SK-N-SH treated with all-trans-retinoic acid at 6 μM for 48 hours (cell line): ENCODE measurements around the gene CRACR2B.

Experiments used
- BACH2 ChIP-seq: fragments of 250-450 bp; sonication (Bioruptor Pico); IDR thresholded peaks from 2 replicates; pipeline ENCODE4 v1.9.0; 2021; ENCODE audit warnings: mild to moderate bottlenecking, borderline replicate concordance
- CSDC2 ChIP-seq: fragments of 250-450 bp; sonication (Bioruptor Pico); IDR thresholded peaks from 2 replicates; pipeline ENCODE4 v1.5.0; 2020; ENCODE audit warnings: mild to moderate bottlenecking, moderate library complexity
- ESRRG ChIP-seq: fragments of 250-450 bp; sonication (Bioruptor Pico); IDR thresholded peaks from 2 replicates; pipeline ENCODE4 v1.6.1; 2021; ENCODE audit warnings: mild to moderate bottlenecking
- GLIS3 ChIP-seq: fragments of 250-450 bp; sonication (Bioruptor Pico); IDR thresholded peaks from 2 replicates; pipeline ENCODE4 v1.5.0; 2020; ENCODE audit warnings: mild to moderate bottlenecking, moderate library complexity
- PATZ1 ChIP-seq: fragments of 250-450 bp; sonication (Bioruptor Pico); IDR thresholded peaks from 2 replicates; pipeline ENCODE4 v1.8.0; 2020; ENCODE audit warnings: mild to moderate bottlenecking, moderate library complexity, borderline replicate concordance
- TCF4 ChIP-seq: fragments of 250-450 bp; sonication (Bioruptor Pico); IDR thresholded peaks from 2 replicates; pipeline ENCODE4 v1.8.0; 2021; ENCODE audit warnings: mild to moderate bottlenecking, moderate library complexity, borderline replicate concordance
- TOX ChIP-seq: fragments of 250-450 bp; sonication (Bioruptor Pico); IDR thresholded peaks from 2 replicates; pipeline ENCODE4 v1.8.0; 2021; ENCODE audit warnings: mild to moderate bottlenecking, moderate library complexity, borderline replicate concordance
- TSHZ2 ChIP-seq: fragments of 250-450 bp; sonication (Bioruptor Pico); IDR thresholded peaks from 2 replicates; pipeline ENCODE4 v1.5.0; 2020; ENCODE audit warnings: mild to moderate bottlenecking, moderate library complexity
- ZFP3 ChIP-seq: fragments of 250-450 bp; sonication (Bioruptor Pico); IDR thresholded peaks from 2 replicates; pipeline ENCODE4 v1.5.0; 2020; ENCODE audit warnings: mild to moderate bottlenecking, moderate library complexity
- ZNF70 ChIP-seq: fragments of 450-650 bp; formaldehyde crosslinking; IDR thresholded peaks from 2 replicates; pipeline ENCODE4 v1.5.0; 2020; ENCODE audit warnings: mild to moderate bottlenecking, moderate library complexity
- TF ChIP-seq, protein P1 (sequence below): fragments of 250-450 bp; sonication (Bioruptor Pico); IDR thresholded peaks from 2 replicates; pipeline ENCODE4 v1.8.0; 2021; ENCODE audit warnings: low read depth, mild to moderate bottlenecking, moderate library complexity, borderline replicate concordance

- TF ChIP-seq PATZ1 (CRISPR knock-in tag) = no peak
- no peak for TF ChIP-seq BACH2 (CRISPR knock-in tag)
- no peak for TF ChIP-seq CSDC2
- no peak for TF ChIP-seq TCF4
- no peak for TF ChIP-seq ZFP3 (CRISPR knock-in tag)
- TF ChIP-seq GLIS3 (CRISPR knock-in tag) = no peak
- TF ChIP-seq TOX (CRISPR knock-in tag) = no peak
- TF ChIP-seq, protein P1, sequence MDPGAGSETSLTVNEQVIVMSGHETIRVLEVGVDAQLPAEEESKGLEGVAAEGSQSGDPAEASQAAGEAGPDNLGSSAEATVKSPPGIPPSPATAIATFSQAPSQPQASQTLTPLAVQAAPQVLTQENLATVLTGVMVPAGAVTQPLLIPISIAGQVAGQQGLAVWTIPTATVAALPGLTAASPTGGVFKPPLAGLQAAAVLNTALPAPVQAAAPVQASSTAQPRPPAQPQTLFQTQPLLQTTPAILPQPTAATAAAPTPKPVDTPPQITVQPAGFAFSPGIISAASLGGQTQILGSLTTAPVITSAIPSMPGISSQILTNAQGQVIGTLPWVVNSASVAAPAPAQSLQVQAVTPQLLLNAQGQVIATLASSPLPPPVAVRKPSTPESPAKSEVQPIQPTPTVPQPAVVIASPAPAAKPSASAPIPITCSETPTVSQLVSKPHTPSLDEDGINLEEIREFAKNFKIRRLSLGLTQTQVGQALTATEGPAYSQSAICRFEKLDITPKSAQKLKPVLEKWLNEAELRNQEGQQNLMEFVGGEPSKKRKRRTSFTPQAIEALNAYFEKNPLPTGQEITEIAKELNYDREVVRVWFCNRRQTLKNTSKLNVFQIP (CRISPR knock-in tag) = no peak
- no peak for TF ChIP-seq TSHZ2 (CRISPR knock-in tag)
- no peak for TF ChIP-seq ZNF70 (CRISPR knock-in tag)
- no peak for TF ChIP-seq ESRRG (CRISPR knock-in tag)
Observed at GRCh38 chr11:829847-830294, 2.2 kb downstream of the CRACR2B start.
